T-cell (primary cell): ENCODE results near the gene PIH1D1. TPM values are rescaled to one million over a fixed set of nuclear protein-coding genes. Genes with fewer than 3 reads are reported as not detected.

ENCODE experiments used
- ATAC-seq, 4 experiments: fragments of 200-7000 bp in 3 of 4; fragments of 150-1000 bp in 1 of 4; cut with Tn5 transposase; replicated peaks in 1 of 4; 1 replicate in 3 of 4; 2 replicates in 1 of 4; pipeline ENCODE4 v1.10.0; 2021; ENCODE audit warnings: moderate library complexity in 3 of 4, mild to moderate bottlenecking in 2 of 4, moderate number of reproducible peaks in 1 of 4
- CTCF ChIA-PET, 2 donors: fragments of 300-600 bp; sonication (Branson Sonifier 250); formaldehyde crosslinking; loops; one replicate each; lab custom pipeline; 2022; ENCODE audit warnings: antibody characterized with exemption in 2 of 2; lab: Charles Lee
- POLR2A ChIA-PET, 2 donors: fragments of 300-600 bp; sonication (Branson Sonifier 250); formaldehyde crosslinking; loops; one replicate each; lab custom pipeline; 2022; ENCODE audit warnings: antibody characterized with exemption in 2 of 2; lab: Charles Lee
- DNase-seq, 35 experiments: peaks; one replicate each; pipeline versions ENCODE4 v3.0.0 to v3.0.0-alpha.2; 2013 to 2023
- H3K27ac ChIP-seq: one replicate; pipeline ENCODE4 v1.5.1; 2013; ENCODE audit warnings: low read length
- H3K27me3 ChIP-seq, 2 experiments: replicated peaks in 1 of 2; 1 replicate in 1 of 2; 2 replicates in 1 of 2; pipeline versions ENCODE4 v1.6.1 to v1.7.0; 2013; ENCODE audit warnings: low read length in 1 of 2, mixed read lengths in 1 of 2; ENCODE audit not compliant: control insufficient read depth in 2 of 2, insufficient read depth in 2 of 2; ENCODE audit errors: extremely low read depth in 1 of 2
- H3K36me3 ChIP-seq, 2 donors: 1 replicate in 1 of 2; 2 replicates in 1 of 2; pipeline versions ENCODE4 v1.6.1 to v1.7.0; 2013; ENCODE audit warnings: low read length in 1 of 2; ENCODE audit not compliant: control insufficient read depth in 2 of 2, insufficient read depth in 1 of 2; ENCODE audit errors: extremely low read depth in 1 of 2
- H3K4me1 ChIP-seq, 2 experiments: 1 replicate in 1 of 2; 2 replicates in 1 of 2; pipeline versions ENCODE4 v1.6.1 to v1.7.0; 2013; ENCODE audit warnings: low read length in 2 of 2, mixed read lengths in 1 of 2; ENCODE audit not compliant: insufficient read depth in 2 of 2, control insufficient read depth in 1 of 2; ENCODE audit errors: extremely low read depth in 1 of 2
- H3K4me3 ChIP-seq, 2 donors: 1 replicate in 1 of 2; 2 replicates in 1 of 2; pipeline versions ENCODE4 v1.5.1 to v1.7.0; 2013; ENCODE audit warnings: mild to moderate bottlenecking in 2 of 2, low read length in 1 of 2, moderate library complexity in 1 of 2; ENCODE audit not compliant: control insufficient read depth in 1 of 2; ENCODE audit errors: extremely low read depth in 1 of 2
- H3K9me3 ChIP-seq: 2 replicates; pipeline ENCODE4 v1.7.0; 2013
- H3K27ac Mint-ChIP-seq, 2 donors: one replicate each; pipeline ENCODE4 v1.8.0; 2020 to 2021; ENCODE audit warnings: mild to moderate bottlenecking in 2 of 2, mixed read lengths in 2 of 2
- H3K27me3 Mint-ChIP-seq, 2 donors: one replicate each; pipeline ENCODE4 v1.8.0; 2021 to 2022; ENCODE audit warnings: mixed read lengths in 2 of 2
- H3K36me3 Mint-ChIP-seq: one replicate; pipeline ENCODE4 v1.8.0; 2021; ENCODE audit warnings: mixed read lengths
- H3K4me1 Mint-ChIP-seq, 3 donors: one replicate each; pipeline ENCODE4 v1.8.0; 2020 to 2022; ENCODE audit warnings: mixed read lengths in 3 of 3, mild to moderate bottlenecking in 1 of 3
- H3K4me3 Mint-ChIP-seq, 3 donors: one replicate each; pipeline ENCODE4 v1.8.0; 2020 to 2022; ENCODE audit warnings: mild to moderate bottlenecking in 3 of 3, mixed read lengths in 3 of 3, moderate library complexity in 3 of 3
- H3K9me3 Mint-ChIP-seq, 3 donors: one replicate each; pipeline ENCODE4 v1.8.0; 2020 to 2022; ENCODE audit warnings: mixed read lengths in 3 of 3
- WGBS: methylation state at CpG from one replicate; pipeline ENCODE4 v1.1.5; 2013; ENCODE audit warnings: missing lambda C conversion rate; ENCODE audit not compliant: insufficient coverage; 5-methylcytosine and 5-hydroxymethylcytosine counted together
- total RNA-seq, 35 experiments: library from RNA in 6 of 35; stranded (reverse) in 6 of 35; fragments of 120-200 nt in 1 of 35; gene quantifications; one replicate each; pipeline versions ENCODE4 v1.2.1 to v1.2.4 and lab custom pipeline; 2013 to 2026

PIH1D1 gene
- total RNA-seq (100 to 1,000 TPM; 122 to 196 (median 163) TPM), total RNA-seq (lab: John Stamatoyannopoulos, UW) (15.9 to 107 (median 79.9) reads per million in 29 experiments)
- total RNA-seq (2013), result 107 TPM

DNA sequence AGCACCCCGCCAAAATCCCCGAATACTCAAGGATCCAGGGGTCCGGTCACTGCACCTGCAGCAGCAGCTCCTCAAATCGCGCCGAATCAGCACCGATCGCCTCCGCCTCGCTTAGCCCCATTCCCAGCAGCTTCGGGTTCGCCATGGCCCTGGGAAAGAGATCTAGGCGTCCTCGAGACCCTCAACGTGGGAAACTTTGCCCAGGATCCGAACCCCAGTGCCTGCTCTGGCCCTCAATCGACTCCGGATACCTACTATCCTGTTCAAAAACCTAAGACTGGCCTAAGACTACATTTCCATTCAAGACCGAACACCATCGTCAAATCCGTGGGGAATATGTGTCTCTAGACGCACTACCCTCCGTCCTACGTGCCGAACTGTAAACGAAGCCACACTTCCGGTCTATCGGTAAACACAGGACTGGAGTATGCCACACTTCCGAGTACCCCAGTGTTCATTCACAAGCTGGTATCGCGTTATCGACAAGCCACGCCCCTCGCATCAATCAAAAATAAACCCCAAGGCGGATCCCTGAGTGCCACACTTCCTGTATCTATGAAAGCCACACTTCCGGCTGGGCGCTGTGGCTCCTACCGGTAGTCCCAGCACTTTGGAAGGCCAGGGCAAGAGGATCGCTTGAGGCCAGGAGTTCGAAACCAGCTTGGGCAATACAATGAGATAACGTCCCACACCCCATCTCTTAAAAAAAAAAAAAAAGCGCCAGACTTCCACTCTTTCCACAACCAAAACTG, at the start of gene PIH1D1:
PIH1D1 (minus strand) TSS at position 385 of the 752 bp plus-strand sequence; CDS start at position 145, 240 bp downstream.
- H3K4me1 Mint-ChIP-seq, result peaks cover 50 to 62% (median 53%) of the 10 kb centered on the region in 3 donors
- 1% methylated on average over 42 of the region's 42 CpGs for WGBS
- no peaks in the 10 kb centered on the region for H3K9me3 Mint-ChIP-seq
- peaks cover 7 to 62% of the 10 kb centered on the region in 2 experiments for H3K4me1 ChIP-seq
- DNase-seq (peak; percentile 82 to 98 (median 94)), ATAC-seq (peak; percentile 61 to 72 (median 68))
- no peaks in the 10 kb centered on the region for H3K27me3 ChIP-seq
- H3K4me3 ChIP-seq, result peak within 1 kb of the TSS; percentile 99
- H3K9me3 ChIP-seq, result no peaks in the 10 kb centered on the region
- H3K36me3 ChIP-seq, result peaks cover 15 to 37% of the 10 kb centered on the region in 2 donors
- peak within 1 kb of the TSS; percentile 98 to 99 for H3K27ac Mint-ChIP-seq
- CTCF ChIA-PET, result interaction anchor here (0.5 to 1.4 kb wide), 9 partner anchors 10 to 458 kb away, joined by 3 to 6 read pairs (median 4); partner anchors contain the start of genes AP2A1 (in 1 of the 2) and RUVBL2 (in 1 of the 2)
- peak within 1 kb of the TSS; percentile 83 for H3K27ac ChIP-seq
- peaks cover 35% of the 10 kb centered on the region for H3K36me3 Mint-ChIP-seq
- H3K27me3 Mint-ChIP-seq, result no peaks in the 10 kb centered on the region
- POLR2A ChIA-PET, result interaction anchor here (0.6 to 1.1 kb wide), 6 partner anchors 18 to 1088 kb away, joined by 3 to 7 read pairs (median 4); partner anchors contain the start of gene TMEM143 (in 1 of the 2)
- H3K4me3 Mint-ChIP-seq, result peak within 1 kb of the TSS; percentile 95 to 98 (median 98)

GRCh38 chr19:49499030-49499670, 47.5 kb upstream of the PIH1D1 start:
- Mint-ChIP-seq H3K9me3 (no peaks in the 10 kb centered on the region), H3K27ac (peak overlapping the region; percentile 95 to 100), H3K27me3 (no peaks in the 10 kb centered on the region), H3K4me1 (peaks cover 57 to 64% (median 64%) of the 10 kb centered on the region in 3 donors), H3K4me3 (peak overlapping the region; percentile 99 to 100 (median 100)), H3K36me3 (peaks cover 34% of the 10 kb centered on the region)
- Histone ChIP-seq H3K36me3 (peaks cover 0 to 30% of the 10 kb centered on the region in 2 donors), H3K27me3 (no peaks in the 10 kb centered on the region), H3K9me3 (no peaks in the 10 kb centered on the region), H3K4me1 (peaks cover 22 to 78% of the 10 kb centered on the region in 2 experiments), H3K4me3 (peak overlapping the region; percentile 78 to 92), H3K27ac (peak overlapping the region; percentile 92)
- ChIA-PET CTCF (interaction anchor here (0.5 to 1.3 kb wide), 3 partner anchors 70 to 164 kb away, joined by 3 to 6 read pairs (median 3); no protein-coding TSS in a partner anchor), POLR2A (interaction anchor here (0.6 kb wide), 2 partner anchors 8 to 70 kb away, joined by 3 read pairs; no protein-coding TSS in a partner anchor)
- peak in 4 of 35 experiments; percentile 28 to 51 (median 34) for DNase-seq
- ATAC-seq, result no peak
- 1% methylated on average over 16 of the region's 19 CpGs for WGBS

- Mint-ChIP-seq H3K4me1 (peaks cover 60 to 66% (median 66%) of the 10 kb centered on the region in 3 donors), H3K27me3 (no peaks in the 10 kb centered on the region), H3K27ac (peak overlapping the region; percentile 95 to 100), H3K4me3 (peak overlapping the region; percentile 99 to 100 (median 100)), H3K36me3 (peaks cover 34% of the 10 kb centered on the region), H3K9me3 (no peaks in the 10 kb centered on the region)
- DNase-seq (no peak), ATAC-seq (no peak)
- 40% methylated on average over 1 of the region's 7 CpGs for WGBS
- ChIA-PET POLR2A (interaction anchor here in 1 of 2 donors (0.6 kb wide), 1 partner anchor 70 kb away, joined by 3 read pairs; no protein-coding TSS in a partner anchor), CTCF (interaction anchor here in 1 of 2 donors (1.2 to 1.3 kb wide), 2 partner anchors 70 to 72 kb away, joined by 3 to 4 read pairs; no protein-coding TSS in a partner anchor)
- Histone ChIP-seq H3K36me3 (peaks cover 0 to 30% of the 10 kb centered on the region in 2 donors), H3K9me3 (no peaks in the 10 kb centered on the region), H3K4me3 (peak overlapping the region; percentile 78 to 92), H3K27me3 (no peaks in the 10 kb centered on the region), H3K4me1 (peaks cover 22 to 76% of the 10 kb centered on the region in 2 experiments), H3K27ac (peak overlapping the region; percentile 92)
Observed at GRCh38 chr19:49498475-49498874, 46.9 kb upstream of the PIH1D1 start.

- WGBS, result 30% methylated on average over 12 of the region's 12 CpGs
- H3K4me1 ChIP-seq, result peaks cover 18 to 72% of the 10 kb centered on the region in 2 experiments
- Mint-ChIP-seq H3K36me3 (peaks cover 38% of the 10 kb centered on the region), H3K27ac (peak overlapping the region; percentile 95 to 100), H3K9me3 (no peaks in the 10 kb centered on the region), H3K4me1 (peaks cover 60 to 66% (median 66%) of the 10 kb centered on the region in 3 donors), H3K4me3 (peak overlapping the region; percentile 99 to 100 (median 100)), H3K27me3 (no peaks in the 10 kb centered on the region)
- H3K36me3 ChIP-seq, result peaks cover 0 to 34% of the 10 kb centered on the region in 2 donors
- no peaks in the 10 kb centered on the region for H3K9me3 ChIP-seq
- ATAC-seq (no peak), DNase-seq (peak in 1 of 35 experiments; percentile 41)
- ChIA-PET POLR2A (no interaction called here), CTCF (interaction anchor here in 1 of 2 donors (1.2 kb wide), 1 partner anchor 71 kb away, joined by 4 read pairs; no protein-coding TSS in a partner anchor)
- peak overlapping the region; percentile 92 for H3K27ac ChIP-seq
- peak overlapping the region; percentile 78 to 92 for H3K4me3 ChIP-seq
- no peaks in the 10 kb centered on the region for H3K27me3 ChIP-seq
Observed at GRCh38 chr19:49497789-49498103, 46.1 kb upstream of the PIH1D1 start.

DNA sequence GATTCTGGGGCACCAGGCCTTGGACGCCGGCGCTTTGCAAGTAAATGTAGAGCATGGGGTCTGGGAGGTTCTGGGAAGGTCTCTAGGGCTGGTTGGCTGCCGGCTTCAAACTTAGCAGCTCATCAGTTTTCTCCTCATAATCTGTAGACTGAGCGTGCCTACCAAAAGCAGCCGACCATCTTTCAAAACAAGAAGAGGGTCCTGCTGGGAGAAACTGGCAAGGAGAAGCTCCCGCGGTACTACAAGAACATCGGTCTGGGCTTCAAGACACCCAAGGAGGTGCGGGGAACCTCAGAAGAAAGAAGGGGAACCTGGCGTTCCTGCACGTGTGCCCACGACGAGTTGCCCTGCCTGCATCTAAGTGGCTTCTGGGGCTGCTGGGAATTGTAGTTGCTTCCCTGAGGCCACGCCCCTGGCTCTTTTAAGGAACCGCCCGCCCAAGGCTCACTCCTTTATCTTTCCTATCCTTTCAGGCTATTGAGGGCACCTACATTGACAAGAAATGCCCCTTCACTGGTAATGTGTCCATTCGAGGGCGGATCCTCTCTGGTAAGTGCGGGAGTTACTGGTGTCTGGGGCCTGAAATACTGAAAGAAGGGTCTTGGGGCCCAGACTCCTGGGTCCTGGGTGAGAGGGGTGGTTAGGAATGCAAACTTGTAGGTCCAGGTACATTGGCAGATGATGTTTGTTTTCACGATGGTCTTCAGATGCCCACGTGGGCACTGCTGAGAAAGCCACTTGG, 45.6 kb upstream of the PIH1D1 start:
- peak overlapping the region; percentile 95 to 100 for H3K27ac Mint-ChIP-seq
- Histone ChIP-seq H3K36me3 (peaks cover 0 to 40% of the 10 kb centered on the region in 2 donors), H3K27me3 (no peaks in the 10 kb centered on the region), H3K4me1 (peaks cover 14 to 67% of the 10 kb centered on the region in 2 experiments), H3K9me3 (no peaks in the 10 kb centered on the region), H3K27ac (peak overlapping the region; percentile 92), H3K4me3 (peak overlapping the region; percentile 78 to 92)
- WGBS, result 6% methylated on average over 12 of the region's 22 CpGs
- no peaks in the 10 kb centered on the region for H3K9me3 Mint-ChIP-seq
- H3K36me3 Mint-ChIP-seq, result peaks cover 44% of the 10 kb centered on the region
- ATAC-seq, result peak in 2 of 4 experiments; percentile 3 to 12
- peak overlapping the region; percentile 99 to 100 (median 100) for H3K4me3 Mint-ChIP-seq
- CTCF ChIA-PET, result interaction anchor here in 1 of 2 donors (0.6 to 1.8 kb wide), 2 partner anchors 24 to 72 kb away, joined by 5 read pairs; no protein-coding TSS in a partner anchor
- DNase-seq, result peak; percentile 57 to 87 (median 76)
- H3K27me3 Mint-ChIP-seq, result no peaks in the 10 kb centered on the region
- POLR2A ChIA-PET, result no interaction called here
- H3K4me1 Mint-ChIP-seq, result peaks cover 58 to 66% (median 66%) of the 10 kb centered on the region in 3 donors
